ENCODE measurements around the gene SEMA4C. TPM values are rescaled to one million over a fixed set of nuclear protein-coding genes. Genes with fewer than 3 reads are reported as not detected.

SEMA4C gene
- total and polyA plus RNA-seq, 9 of the 15 experiments (the other 6 are each of a cell fraction or from before 2014, with no cell fraction given) = 0.32 to 59.7 (median 23.9) TPM

- TF ChIP-seq ZNF175 (CRISPR knock-in tag; IDR thresholded peaks at IDR 0.05; ENCODE audit: low read depth) (peak; percentile 75; the same call in 1 of the 2 replicates), SIRT6 (IDR thresholded peaks at IDR 0.05; ENCODE audit: low read depth, low read length) (no peak), HDAC3 (IDR thresholded peaks at IDR 0.05; ENCODE audit: borderline replicate concordance, partially characterized antibody) (no peak), MTA1 (IDR thresholded peaks at IDR 0.05; ENCODE audit: borderline replicate concordance) (peak; percentile 72; the same call in 1 of the 2 replicates), ETV6 (IDR thresholded peaks at IDR 0.05; ENCODE audit: borderline replicate concordance in 1 of 2, low read depth in 2 of 2, low read length in 1 of 2) (0 out of 4 replicates have a peak, but pooled peaks of 1 of the 2 experiments have one; percentile 41), ETV6 (CRISPR knock-in tag; IDR thresholded peaks at IDR 0.05; ENCODE audit: borderline replicate concordance) (no peak), ZFX (CRISPR knock-in tag; IDR thresholded peaks at IDR 0.05) (peak; percentile 67), SREBF2 (CRISPR knock-in tag; IDR thresholded peaks at IDR 0.05) (no peak), POLR2B (IDR thresholded peaks at IDR 0.05; ENCODE audit: low read depth, partially characterized antibody) (no peak), FOXK2 (conservative IDR thresholded peaks at IDR 0.05 in 1 of 2, IDR thresholded peaks at IDR 0.05 in 1 of 2; ENCODE audit: low read depth in 2 of 2) (peak in 1 of 2 experiments; percentile 42; a peak in 1 of 4 replicates), ZNF354B (CRISPR knock-in tag; IDR thresholded peaks at IDR 0.05) (no peak), ZNF766 (CRISPR knock-in tag; conservative IDR thresholded peaks at IDR 0.05) (peak; percentile 96), NR4A1 (CRISPR knock-in tag; IDR thresholded peaks at IDR 0.05) (no peak), NR4A1 (tag; IDR thresholded peaks at IDR 0.05) (peak; percentile 84), PRMT5 (CRISPR knock-in tag; IDR thresholded peaks at IDR 0.05) (no peak), CBX3 (IDR thresholded peaks at IDR 0.05; ENCODE audit: borderline replicate concordance in 1 of 2, low read length in 2 of 2) (peak in 1 of 2 experiments; percentile 75; a peak in 2 of 3 replicates), THRAP3 (IDR thresholded peaks at IDR 0.05; ENCODE audit: borderline replicate concordance) (no peak), POLR2AphosphoS2 (IDR thresholded peaks at IDR 0.05; ENCODE audit: low read length) (no peak), SRSF9 (IDR thresholded peaks at IDR 0.05; ENCODE audit: borderline replicate concordance, low read depth, low read length) (no peak)
- TF ChIP-seq, protein P1, sequence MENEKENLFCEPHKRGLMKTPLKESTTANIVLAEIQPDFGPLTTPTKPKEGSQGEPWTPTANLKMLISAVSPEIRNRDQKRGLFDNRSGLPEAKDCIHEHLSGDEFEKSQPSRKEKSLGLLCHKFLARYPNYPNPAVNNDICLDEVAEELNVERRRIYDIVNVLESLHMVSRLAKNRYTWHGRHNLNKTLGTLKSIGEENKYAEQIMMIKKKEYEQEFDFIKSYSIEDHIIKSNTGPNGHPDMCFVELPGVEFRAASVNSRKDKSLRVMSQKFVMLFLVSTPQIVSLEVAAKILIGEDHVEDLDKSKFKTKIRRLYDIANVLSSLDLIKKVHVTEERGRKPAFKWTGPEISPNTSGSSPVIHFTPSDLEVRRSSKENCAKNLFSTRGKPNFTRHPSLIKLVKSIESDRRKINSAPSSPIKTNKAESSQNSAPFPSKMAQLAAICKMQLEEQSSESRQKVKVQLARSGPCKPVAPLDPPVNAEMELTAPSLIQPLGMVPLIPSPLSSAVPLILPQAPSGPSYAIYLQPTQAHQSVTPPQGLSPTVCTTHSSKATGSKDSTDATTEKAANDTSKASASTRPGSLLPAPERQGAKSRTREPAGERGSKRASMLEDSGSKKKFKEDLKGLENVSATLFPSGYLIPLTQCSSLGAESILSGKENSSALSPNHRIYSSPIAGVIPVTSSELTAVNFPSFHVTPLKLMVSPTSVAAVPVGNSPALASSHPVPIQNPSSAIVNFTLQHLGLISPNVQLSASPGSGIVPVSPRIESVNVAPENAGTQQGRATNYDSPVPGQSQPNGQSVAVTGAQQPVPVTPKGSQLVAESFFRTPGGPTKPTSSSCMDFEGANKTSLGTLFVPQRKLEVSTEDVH (IDR thresholded peaks at IDR 0.05; ENCODE audit: low read depth, partially characterized antibody) = peak; percentile 39
- TF ChIP-seq, protein P2, sequence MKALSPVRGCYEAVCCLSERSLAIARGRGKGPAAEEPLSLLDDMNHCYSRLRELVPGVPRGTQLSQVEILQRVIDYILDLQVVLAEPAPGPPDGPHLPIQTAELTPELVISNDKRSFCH (CRISPR knock-in tag; IDR thresholded peaks at IDR 0.05) = no peak
- TF ChIP-seq, protein P2 (tag; IDR thresholded peaks at IDR 0.05) = peak; percentile 39; the same call in 1 of the 2 replicates
- TF ChIP-seq, protein P3, sequence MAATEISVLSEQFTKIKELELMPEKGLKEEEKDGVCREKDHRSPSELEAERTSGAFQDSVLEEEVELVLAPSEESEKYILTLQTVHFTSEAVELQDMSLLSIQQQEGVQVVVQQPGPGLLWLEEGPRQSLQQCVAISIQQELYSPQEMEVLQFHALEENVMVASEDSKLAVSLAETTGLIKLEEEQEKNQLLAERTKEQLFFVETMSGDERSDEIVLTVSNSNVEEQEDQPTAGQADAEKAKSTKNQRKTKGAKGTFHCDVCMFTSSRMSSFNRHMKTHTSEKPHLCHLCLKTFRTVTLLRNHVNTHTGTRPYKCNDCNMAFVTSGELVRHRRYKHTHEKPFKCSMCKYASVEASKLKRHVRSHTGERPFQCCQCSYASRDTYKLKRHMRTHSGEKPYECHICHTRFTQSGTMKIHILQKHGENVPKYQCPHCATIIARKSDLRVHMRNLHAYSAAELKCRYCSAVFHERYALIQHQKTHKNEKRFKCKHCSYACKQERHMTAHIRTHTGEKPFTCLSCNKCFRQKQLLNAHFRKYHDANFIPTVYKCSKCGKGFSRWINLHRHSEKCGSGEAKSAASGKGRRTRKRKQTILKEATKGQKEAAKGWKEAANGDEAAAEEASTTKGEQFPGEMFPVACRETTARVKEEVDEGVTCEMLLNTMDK (IDR thresholded peaks at IDR 0.05; ENCODE audit: borderline replicate concordance, insufficient read depth, low read depth, low read length, poor library complexity, severe bottlenecking) = no peak
These were observed 49.1 kb upstream of the SEMA4C start (continued) for GRCh38 chr2:96918754-96919550.
